IMR-90 (cell line): ENCODE results near the gene FLT1. TPM values are rescaled to one million over a fixed set of nuclear protein-coding genes. Genes with fewer than 3 reads are reported as not detected.

Source experiments
- ATAC-seq: fragments of 200-7000 bp; cut with Tn5 transposase; 2 replicates; pipeline ENCODE4 v1.9.1; 2020; ENCODE audit warnings: low read depth, mild to moderate bottlenecking, moderate library complexity
- BruUV-seq: library from RNA; stranded (reverse); fragments of 400-500 nt; replicated peaks from 2 replicates; lab custom pipeline; 2021; lab: Mats Ljungman, UMichigan
- CTCF ChIA-PET: fragments of 300-600 bp; formaldehyde crosslinking; extraction: SDS; loops from one replicate; lab custom pipeline; 2021; ENCODE audit warnings: antibody characterized with exemption; lab: Yijun Ruan, JAX
- POLR2A ChIA-PET: fragments of 300-600 bp; sonication (Branson Sonifier 250); formaldehyde crosslinking; loops from one replicate; lab custom pipeline; 2022; ENCODE audit warnings: antibody characterized with exemption; ENCODE audit not compliant: unreplicated experiment; lab: Charles Lee
- DNase-seq: peaks from one replicate; pipeline ENCODE4 v3.0.0; 2013
- H2AFZ ChIP-seq: replicated peaks from 2 replicates; pipeline ENCODE3; 2013; ENCODE audit warnings: low read length, mild to moderate bottlenecking; ENCODE audit not compliant: poor library complexity
- H2AK5ac ChIP-seq: 2 replicates; pipeline ENCODE4 v1.6.1; 2013; ENCODE audit warnings: low read depth, low read length, inconsistent platforms
- H2AK9ac ChIP-seq: replicated peaks from 2 replicates; pipeline ENCODE3; 2013; ENCODE audit warnings: mild to moderate bottlenecking, low read depth, low read length, moderate library complexity; ENCODE audit not compliant: poor library complexity
- H2BK120ac ChIP-seq: 2 replicates; pipeline ENCODE4 v1.6.1; 2013; ENCODE audit warnings: low read depth, low read length, inconsistent platforms
- H2BK15ac ChIP-seq: 3 replicates; pipeline ENCODE4 v1.6.1; 2013; ENCODE audit warnings: low read depth, low read length, inconsistent platforms
- H2BK20ac ChIP-seq: 2 replicates; pipeline ENCODE4 v1.6.1; 2013; ENCODE audit warnings: low read depth, mild to moderate bottlenecking, inconsistent platforms, low read length, moderate library complexity
- H2BK5ac ChIP-seq: 2 replicates; pipeline ENCODE4 v1.6.1; 2013; ENCODE audit warnings: mild to moderate bottlenecking, low read depth, low read length, inconsistent platforms; ENCODE audit not compliant: poor library complexity, severe bottlenecking
- H3K14ac ChIP-seq: replicated peaks from 2 replicates; pipeline ENCODE4 v1.6.1; 2013; ENCODE audit warnings: low read depth, low read length, inconsistent platforms
- H3K18ac ChIP-seq: 2 replicates; pipeline ENCODE4 v1.6.1; 2013; ENCODE audit warnings: low read depth, low read length, control low read depth
- H3K23ac ChIP-seq: 2 replicates; pipeline ENCODE4 v1.6.1; 2013; ENCODE audit warnings: low read depth, low read length, inconsistent platforms
- H3K27ac ChIP-seq: 2 replicates; pipeline ENCODE4 v1.5.1; 2013; ENCODE audit warnings: mild to moderate bottlenecking, control low read depth, low read length; ENCODE audit not compliant: insufficient read depth
- H3K27me3 ChIP-seq: 2 replicates; pipeline ENCODE4 v1.6.1; 2013; ENCODE audit warnings: low read length; ENCODE audit not compliant: control insufficient read depth, insufficient read depth
- H3K36me3 ChIP-seq: 2 replicates; pipeline ENCODE4 v1.6.1; 2013; ENCODE audit warnings: low read length, mixed read lengths; ENCODE audit not compliant: control insufficient read depth, insufficient read depth
- H3K4ac ChIP-seq: 2 replicates; pipeline ENCODE4 v1.6.1; 2013; ENCODE audit warnings: low read depth, low read length, inconsistent platforms
- H3K4me1 ChIP-seq: 2 replicates; pipeline ENCODE4 v1.6.1; 2013; ENCODE audit warnings: low read length, mixed read lengths; ENCODE audit not compliant: control insufficient read depth, insufficient read depth
- H3K4me2 ChIP-seq: 2 replicates; pipeline ENCODE4 v1.6.1; 2013; ENCODE audit warnings: low read depth, mild to moderate bottlenecking, control low read depth, low read length, moderate library complexity
- H3K4me3 ChIP-seq: 2 replicates; pipeline ENCODE4 v1.5.1; 2013; ENCODE audit warnings: low read depth, mild to moderate bottlenecking, control low read depth, low read length, moderate library complexity; ENCODE audit not compliant: insufficient read depth
- H3K56ac ChIP-seq: 2 replicates; pipeline ENCODE4 v1.6.1; 2013; ENCODE audit warnings: low read length, inconsistent platforms; ENCODE audit not compliant: insufficient read depth; ENCODE audit errors: extremely low read depth
- H3K79me1 ChIP-seq, 2 experiments: 2 replicates each; pipeline ENCODE4 v1.6.1; 2013; ENCODE audit warnings: low read length in 2 of 2, inconsistent platforms in 1 of 2, low read depth in 1 of 2
- H3K9ac ChIP-seq: 2 replicates; pipeline ENCODE4 v1.6.1; 2013; ENCODE audit warnings: low read depth, low read length, control low read depth
- H3K9me1 ChIP-seq: 2 replicates; pipeline ENCODE4 v1.6.1; 2013; ENCODE audit warnings: low read length, inconsistent platforms; ENCODE audit not compliant: insufficient read depth
- H3K9me3 ChIP-seq: 2 replicates; pipeline ENCODE4 v1.6.1; 2013; ENCODE audit warnings: low read length; ENCODE audit not compliant: control insufficient read depth, insufficient read depth
- H4K20me1 ChIP-seq: 2 replicates; pipeline ENCODE4 v1.6.1; 2013; ENCODE audit warnings: low read length, inconsistent platforms; ENCODE audit not compliant: insufficient read depth
- H4K5ac ChIP-seq: 2 replicates; pipeline ENCODE4 v1.6.1; 2013; ENCODE audit warnings: mild to moderate bottlenecking, low read depth, low read length, control low read depth
- H4K8ac ChIP-seq, 2 experiments: 2 replicates each; pipeline ENCODE4 v1.6.1; 2013; ENCODE audit warnings: low read depth in 2 of 2, low read length in 2 of 2, control low read depth in 1 of 2, inconsistent platforms in 1 of 2
- H4K91ac ChIP-seq: 2 replicates; pipeline ENCODE4 v1.6.1; 2013; ENCODE audit warnings: low read depth, low read length, inconsistent platforms; ENCODE audit not compliant: insufficient read depth
- FOS ChIP-seq: fragments of 150-350 bp; IDR thresholded peaks from 2 replicates; pipeline ENCODE4 v1.6.1; 2016; ENCODE audit warnings: low read depth, low read length
- MAFK ChIP-seq: IDR thresholded peaks from 2 replicates; pipeline ENCODE4 v1.6.1; 2012; ENCODE audit warnings: low read depth, low read length, improper control_type of control experiment
- RFX5 ChIP-seq: IDR thresholded peaks from 2 replicates; pipeline ENCODE4 v1.8.0; 2012; ENCODE audit warnings: low read depth, mild to moderate bottlenecking, low read length, moderate library complexity
- WGBS, 2 experiments: methylation state at CpG; one replicate each; pipeline versions ENCODE4 v1.1.5 to v1.1.7; 2013; ENCODE audit warnings: missing lambda C conversion rate in 2 of 2; ENCODE audit not compliant: insufficient read length in 1 of 2; ENCODE audit errors: extremely low coverage in 2 of 2; 5-methylcytosine and 5-hydroxymethylcytosine counted together
- dilution Hi-C: fragments of 300-500 bp; cut with HindIII; formaldehyde crosslinking; loops from one replicate; pipeline ENCODE4 v1.14.3; 2018; ENCODE audit warnings: low sequenced_read_pairs; ENCODE audit not compliant: unreplicated experiment
- in situ Hi-C: fragments of 300-500 bp; cut with MboI; formaldehyde crosslinking; loops from 3 replicates; pipeline ENCODE4 v1.14.3; 2019; ENCODE audit warnings: low sequenced_read_pairs, inconsistent platforms, mixed read lengths
- intact Hi-C: fragments of 100-400 bp; cut with micrococcal nuclease; formaldehyde crosslinking; loops from 2 replicates; pipeline ENCODE4 v1.10.0; 2022
- polyA plus RNA-seq, 3 experiments: library from polyadenylated mRNA; depleted of rRNA; stranded (reverse); fragments of >200 nt; gene quantifications; 2 replicates each; pipeline ENCODE4 v1.2.3, GENCODE V29; 2012; ENCODE audit warnings: low replicate concordance in 1 of 3
- total RNA-seq: library from RNA; depleted of rRNA; stranded (reverse); fragments of >200 nt; gene quantifications from 2 replicates; pipeline ENCODE4 v1.2.3, GENCODE V29; 2012

The FLT1 gene
- total and polyA plus RNA-seq, 2 of the 4 experiments (the other 2 are of a cell fraction) = 4.5 to 10.4 TPM

DNA sequence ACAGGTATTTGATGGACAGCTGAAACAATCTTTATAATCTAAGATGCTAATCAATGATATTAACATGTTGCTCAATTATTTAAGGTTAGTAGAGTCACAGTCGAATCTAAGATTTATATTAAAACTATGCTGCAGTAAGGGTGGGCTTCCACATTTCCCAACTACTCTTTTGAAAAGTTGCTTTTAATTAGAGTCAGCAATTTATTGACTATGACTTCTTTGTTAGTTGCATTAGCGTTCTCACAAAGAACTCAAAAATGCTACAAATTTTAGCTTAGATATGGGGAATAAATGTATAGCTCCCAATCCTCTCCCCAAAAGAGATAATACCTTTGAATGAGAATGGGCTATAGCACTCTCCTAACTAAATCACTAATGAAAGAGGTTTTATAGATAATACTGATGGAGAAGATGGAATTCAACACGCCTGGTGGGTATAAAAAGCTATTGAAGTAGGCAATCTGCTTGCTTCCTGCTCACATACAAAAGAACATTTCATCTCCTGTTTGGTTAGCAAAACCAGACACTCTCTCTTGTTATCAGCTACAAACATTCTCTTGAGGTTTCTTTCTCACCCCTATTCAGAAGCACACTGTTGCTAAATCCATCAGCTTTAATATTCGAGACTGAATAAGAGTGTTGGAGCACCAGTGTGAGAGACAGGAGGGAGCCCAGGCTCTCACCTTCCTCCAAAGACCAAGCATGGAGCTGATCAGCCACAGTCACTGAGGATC, 2.4 kb upstream of the FLT1 start:
- CTCF ChIA-PET = no interaction called here
- Histone ChIP-seq H3K4me2 (no peak overlapping the region), H4K5ac (no peak overlapping the region), H2AK9ac (no peak overlapping the region), H2BK5ac (no peak overlapping the region), H4K91ac (no peak overlapping the region), H3K4me1 (peaks cover 4% of the 10 kb centered on the region; the same call in 1 of the 2 replicates), H2BK20ac (no peak overlapping the region; the same call in 1 of the 2 replicates), H3K27ac (no peak overlapping the region), H4K20me1 (peaks cover 3% of the 10 kb centered on the region; the same call in 1 of the 2 replicates), H2AFZ (no peak overlapping the region), H3K9me1 (0 out of 2 replicates have a peak, but pooled peaks cover 2% of the 10 kb centered on the region), H3K27me3 (peaks cover 22% of the 10 kb centered on the region; the same call in 1 of the 2 replicates), H3K23ac (no peak overlapping the region), H3K9me3 (no peaks in the 10 kb centered on the region), H3K14ac (no peak overlapping the region), H3K4me3 (no peak overlapping the region), H3K79me1 (peaks cover 0 to 12% of the 10 kb centered on the region in 2 experiments; a peak in 1 of 4 replicates), H3K18ac (no peak overlapping the region), H3K36me3 (no peaks in the 10 kb centered on the region), H4K8ac (no peak overlapping the region), H3K56ac (no peak overlapping the region), H2BK120ac (no peak overlapping the region), H2AK5ac (no peak overlapping the region), H3K9ac (no peak overlapping the region), H2BK15ac (no peak overlapping the region), H3K4ac (no peak overlapping the region)
- BruUV-seq = no TSS peak
- WGBS, 2 experiments = no CpG with 5 or more reads among the region's 4 CpGs
- dilution Hi-C loops (no loop called here), intact Hi-C loops (loop anchor here (5.0 kb wide), 2 partner anchors 140 to 175 kb away; no protein-coding TSS in a partner anchor), in situ Hi-C loops (no loop called here)
- DNase-seq = no peak
- TF ChIP-seq MAFK (peak; percentile 39), RFX5 (no peak), FOS (no peak)
- no peak for ATAC-seq
- POLR2A ChIA-PET = no interaction called here
